Esophagus mucosa (tissue), 1 donor: ENCODE measurements around the gene NKAIN2. TPM values are rescaled to one million over a fixed set of nuclear protein-coding genes. Genes with fewer than 3 reads are reported as not detected.
A peak's percentile ranks its signal among the peaks of the same experiment; 100 is the strongest.

Source experiments
- ATAC-seq: fragments of 200-7000 bp; cut with Tn5 transposase; one replicate; pipeline ENCODE4 v1.9.1; 2020
- total RNA-seq: library from RNA; stranded (reverse); gene quantifications from one replicate; pipeline ENCODE4 v1.2.4, GENCODE V29; 2023
- donor health status: DM: yes; HTN: yes; CAD: no.

Gene NKAIN2
- total RNA-seq, 1 donor from 2014 or later: not detected

GRCh38 chr6:124777863-124778262, 974.2 kb downstream of the NKAIN2 start:
- ATAC-seq: no peak

DNA sequence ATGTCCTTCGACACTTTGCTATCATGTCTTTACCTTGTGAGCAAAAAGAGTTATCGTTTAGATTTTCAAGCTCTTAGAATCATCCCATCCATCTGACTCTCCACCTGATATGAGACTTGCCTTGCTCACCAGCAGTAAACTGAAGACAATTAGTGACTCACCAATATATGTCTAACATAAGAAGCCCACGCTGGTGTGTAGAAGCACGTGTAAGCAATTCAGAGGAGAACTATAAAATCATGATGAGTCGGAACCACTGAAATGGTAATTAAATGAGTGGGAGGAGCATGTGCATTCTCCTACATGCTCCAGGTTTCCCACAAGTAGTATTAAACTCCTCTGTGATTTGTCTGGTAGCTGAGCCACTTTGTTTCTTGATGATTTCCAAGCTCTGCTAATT, 977.0 kb downstream of the NKAIN2 start:
- no peak for ATAC-seq

DNA sequence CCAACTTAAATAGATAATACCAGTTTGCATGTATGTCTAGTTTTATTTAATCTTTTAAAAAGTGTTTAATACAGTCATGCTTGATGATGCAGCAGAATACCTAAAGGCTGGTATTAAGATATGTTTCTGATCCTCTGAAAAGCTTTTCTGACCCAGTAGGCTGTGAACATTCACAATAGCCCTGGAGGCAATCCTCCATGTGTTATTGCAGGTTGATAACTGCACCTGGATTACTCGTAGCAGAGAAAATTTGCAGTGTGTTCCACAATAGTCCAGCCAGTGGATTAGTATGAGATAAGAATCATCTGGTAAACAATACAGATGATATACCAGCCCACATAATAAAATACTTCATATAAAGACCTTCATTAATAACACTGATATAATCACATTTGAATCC, 979.7 kb downstream of the NKAIN2 start:
- ATAC-seq: no peak

DNA sequence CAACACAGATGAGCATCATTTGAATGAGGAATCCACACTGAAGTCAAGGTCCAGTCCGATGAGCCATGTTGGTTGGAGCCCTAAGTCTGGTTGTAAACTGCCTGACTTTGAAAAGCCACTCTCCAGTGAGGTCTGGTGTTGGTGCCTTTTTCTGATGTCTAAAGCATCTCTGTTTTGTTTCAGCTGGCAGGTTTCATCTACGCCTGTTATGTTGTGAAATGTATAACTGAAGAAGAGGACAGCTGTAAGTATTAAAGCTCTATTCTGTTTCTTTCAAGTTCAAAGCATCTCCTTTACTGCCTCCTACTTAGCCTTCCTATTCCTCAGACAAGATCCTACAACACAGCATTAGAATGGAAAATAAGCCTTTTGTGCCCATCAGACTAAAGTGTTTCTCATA, 987.5 kb downstream of the NKAIN2 start:
- ATAC-seq: no peak

DNA sequence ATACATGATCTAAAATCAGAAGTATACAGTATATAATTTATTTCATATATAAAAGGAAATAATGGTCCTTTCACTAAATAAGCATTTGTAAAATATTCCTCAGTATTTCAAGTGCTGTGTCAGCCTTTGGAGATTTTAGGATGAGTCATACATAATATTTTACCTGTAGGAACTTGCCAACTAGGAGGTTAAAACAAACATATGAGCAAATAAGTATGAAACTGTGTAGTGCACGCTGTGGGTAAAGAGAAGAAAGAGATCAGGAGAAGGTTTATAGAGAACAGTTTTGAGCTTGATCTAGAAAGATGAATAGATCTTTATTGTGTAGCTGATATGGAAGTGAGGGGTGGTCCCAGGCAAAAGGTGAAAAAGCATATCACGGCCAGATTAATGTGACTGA, 988.7 kb downstream of the NKAIN2 start:
- ATAC-seq: peak; percentile 74

- ATAC-seq: no peak
Observed at GRCh38 chr6:124793398-124793797, 989.7 kb downstream of the NKAIN2 start.

DNA sequence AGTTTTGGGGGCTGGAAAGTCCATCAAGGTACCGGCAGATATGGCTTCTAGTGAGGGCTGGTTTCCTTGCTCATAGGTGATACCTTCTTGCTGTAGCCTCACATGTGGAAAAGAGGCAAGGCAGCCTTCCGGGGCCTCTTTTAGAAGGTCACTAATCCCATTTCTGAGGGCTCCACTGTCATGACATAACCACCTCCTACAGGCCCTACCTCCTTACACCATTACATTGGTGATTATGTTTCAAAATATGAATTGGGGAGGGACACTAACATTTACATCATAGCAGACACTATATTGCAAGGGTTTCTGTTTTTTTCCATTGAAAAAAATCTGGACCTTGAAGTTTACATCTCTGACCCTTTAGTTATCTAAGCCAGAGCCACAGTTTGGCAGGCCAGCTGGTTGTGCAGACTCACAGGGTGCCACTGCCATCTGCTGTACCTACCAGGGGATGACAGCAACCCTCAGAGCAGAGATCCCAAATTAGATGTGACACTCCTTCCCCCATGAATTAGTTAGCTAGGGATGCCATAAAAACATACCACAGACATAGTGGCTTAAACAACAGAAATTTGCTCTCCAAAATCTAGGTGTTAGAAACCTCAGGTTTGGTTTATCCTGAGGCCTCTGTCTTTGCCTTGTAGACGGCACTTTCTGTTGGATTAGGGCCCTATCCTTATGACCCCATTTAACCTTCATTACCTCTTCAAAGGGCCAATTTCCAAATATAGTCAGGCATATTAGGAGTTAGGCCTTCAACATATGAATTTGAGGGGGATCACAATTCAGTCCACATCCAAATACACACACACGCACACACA, 992.2 kb downstream of the NKAIN2 start:
- ATAC-seq: peak; percentile 57

DNA sequence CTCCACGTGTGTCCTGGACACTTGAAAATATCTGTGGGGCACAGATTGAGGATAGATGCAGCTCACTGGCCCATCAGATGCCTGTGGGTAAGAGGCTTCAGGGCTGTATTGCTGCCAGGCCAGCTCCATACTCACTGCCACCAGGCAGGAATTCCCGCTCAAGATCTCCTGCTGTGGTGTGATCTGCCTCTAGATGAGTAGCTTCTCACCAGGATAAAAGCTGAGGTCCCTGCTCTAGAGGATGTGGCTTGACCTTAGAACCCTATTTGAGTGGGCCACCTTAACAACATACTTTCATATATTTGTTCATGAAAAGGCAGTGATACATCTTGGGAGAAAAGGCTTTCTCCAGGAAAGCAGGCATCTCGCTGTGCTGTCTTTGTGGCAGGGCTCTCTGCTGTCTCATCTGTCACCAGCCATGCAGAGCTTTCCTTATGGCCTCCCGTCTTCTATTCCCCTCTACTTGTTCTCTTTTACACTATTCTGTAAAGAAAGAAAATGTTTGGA, 992.9 kb downstream of the NKAIN2 start:
- no peak for ATAC-seq

DNA sequence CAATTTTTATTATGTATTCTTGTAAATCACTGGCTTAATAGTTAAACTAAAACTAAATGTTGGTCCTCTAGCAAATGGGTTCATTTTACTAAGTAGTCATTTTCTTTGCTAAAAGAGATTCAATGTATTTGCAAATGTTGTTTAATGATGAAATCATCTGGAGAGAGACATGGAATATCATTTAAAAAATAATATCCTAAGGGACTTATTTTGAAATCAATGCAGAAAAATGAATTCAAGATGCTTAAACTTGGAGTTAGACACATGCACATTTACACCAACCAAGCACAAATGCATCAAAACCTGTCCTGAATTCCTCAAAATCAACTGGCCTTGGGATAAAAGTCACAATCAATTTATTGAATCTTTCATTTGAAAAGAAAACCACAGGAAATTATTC, 993.6 kb downstream of the NKAIN2 start:
- ATAC-seq: no peak

GRCh38 chr6:124798942-124799496, 995.4 kb downstream of the NKAIN2 start:
- no peak for ATAC-seq

DNA sequence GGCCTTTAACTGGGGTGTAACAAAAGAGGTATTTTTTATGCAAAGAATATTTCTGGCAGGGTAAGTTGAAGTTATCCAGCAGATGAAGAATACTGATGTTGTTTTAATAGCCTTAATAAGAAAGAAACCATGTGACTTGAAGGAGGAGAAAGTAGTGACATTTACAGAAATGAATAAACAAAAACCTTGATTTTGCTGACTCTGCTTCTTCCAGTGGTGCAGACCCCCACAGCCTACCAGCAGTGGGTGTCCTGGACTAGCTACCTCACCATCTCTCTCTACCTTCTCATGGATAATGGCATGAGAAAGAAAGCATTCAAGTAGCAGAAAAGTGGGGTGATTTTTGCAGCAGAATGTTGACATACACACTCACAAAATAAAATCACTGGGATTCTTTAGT, 996.0 kb downstream of the NKAIN2 start:
- ATAC-seq: no peak

DNA sequence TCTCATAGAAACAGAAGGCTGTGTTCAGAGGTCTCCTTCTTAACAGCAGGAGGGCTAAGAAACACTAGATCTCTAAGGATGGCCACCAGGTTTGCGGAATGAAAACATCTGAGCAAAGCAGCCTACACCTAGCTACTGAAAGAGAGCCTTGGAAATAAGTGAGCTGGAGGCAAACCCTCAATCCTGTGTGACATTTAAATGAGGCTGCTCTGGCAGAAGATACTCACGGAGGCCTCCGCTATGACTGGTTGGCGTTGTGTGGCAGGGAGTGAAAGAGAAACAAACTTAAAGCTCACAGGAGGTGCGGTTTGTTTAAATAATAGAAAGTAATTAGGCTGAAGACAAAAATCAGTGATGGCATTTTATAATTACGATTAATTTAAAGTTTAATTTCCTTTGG, 996.6 kb downstream of the NKAIN2 start:
- ATAC-seq: no peak

- ATAC-seq: no peak
Observed at GRCh38 chr6:124812067-124812466, 1008.4 kb downstream of the NKAIN2 start.

DNA sequence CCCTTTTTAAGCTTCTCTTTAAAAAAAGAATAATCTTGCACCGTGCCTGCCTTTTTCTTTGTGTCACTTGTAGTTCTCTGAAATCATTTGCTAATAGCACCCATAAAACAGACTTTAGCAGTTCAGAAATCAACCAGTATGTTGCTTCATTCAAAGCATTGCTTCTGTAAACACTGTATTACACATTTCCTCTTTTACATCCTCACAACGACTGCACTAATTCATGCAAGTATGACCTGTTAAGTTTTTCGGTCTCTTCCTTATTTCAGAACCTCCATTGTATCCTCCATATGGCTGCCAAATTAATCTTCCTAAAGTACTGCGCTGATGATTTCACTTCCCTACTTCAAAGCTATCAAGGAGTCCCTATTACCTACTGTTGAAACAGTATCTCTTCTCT, 1015.7 kb downstream of the NKAIN2 start:
- no peak for ATAC-seq

DNA sequence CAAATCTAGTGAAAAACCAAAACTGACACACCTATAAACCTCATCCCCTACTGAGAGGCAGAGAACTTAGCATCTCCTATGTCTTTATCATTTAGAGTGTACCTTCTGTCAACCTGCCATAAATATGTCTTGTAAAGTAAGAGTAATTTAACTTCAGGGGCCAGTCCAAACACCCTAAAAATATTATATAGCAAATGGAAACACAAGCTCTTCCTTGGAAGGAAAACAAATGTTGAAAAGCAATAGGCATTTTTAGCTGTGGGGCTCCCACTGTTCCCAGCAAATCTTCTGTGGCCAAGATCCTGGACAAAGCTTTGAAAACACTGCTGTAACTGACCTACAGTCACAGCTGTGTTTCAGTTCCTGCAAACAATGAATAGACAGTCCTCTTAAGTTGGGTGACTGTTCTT, 1018.5 kb downstream of the NKAIN2 start:
- no peak for ATAC-seq

DNA sequence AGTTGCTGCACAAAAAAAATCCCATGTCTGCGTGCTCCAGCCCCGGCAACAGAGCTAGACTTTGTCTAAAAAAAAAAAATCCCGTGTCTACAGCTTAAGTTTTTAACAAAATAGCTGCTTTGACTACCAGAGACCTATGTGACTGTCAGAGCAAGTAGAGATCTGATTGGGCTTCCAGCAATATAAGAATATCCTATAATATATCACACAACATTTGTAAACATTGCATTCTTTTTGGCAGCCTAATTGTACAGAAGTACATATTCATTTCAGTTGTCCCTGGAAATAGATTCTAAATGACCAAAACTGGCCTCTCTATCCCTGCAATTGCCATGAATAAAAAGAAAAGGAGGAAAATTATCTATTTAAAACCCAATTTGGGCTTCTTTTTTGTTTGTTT, 1019.1 kb downstream of the NKAIN2 start:
- no peak for ATAC-seq

DNA sequence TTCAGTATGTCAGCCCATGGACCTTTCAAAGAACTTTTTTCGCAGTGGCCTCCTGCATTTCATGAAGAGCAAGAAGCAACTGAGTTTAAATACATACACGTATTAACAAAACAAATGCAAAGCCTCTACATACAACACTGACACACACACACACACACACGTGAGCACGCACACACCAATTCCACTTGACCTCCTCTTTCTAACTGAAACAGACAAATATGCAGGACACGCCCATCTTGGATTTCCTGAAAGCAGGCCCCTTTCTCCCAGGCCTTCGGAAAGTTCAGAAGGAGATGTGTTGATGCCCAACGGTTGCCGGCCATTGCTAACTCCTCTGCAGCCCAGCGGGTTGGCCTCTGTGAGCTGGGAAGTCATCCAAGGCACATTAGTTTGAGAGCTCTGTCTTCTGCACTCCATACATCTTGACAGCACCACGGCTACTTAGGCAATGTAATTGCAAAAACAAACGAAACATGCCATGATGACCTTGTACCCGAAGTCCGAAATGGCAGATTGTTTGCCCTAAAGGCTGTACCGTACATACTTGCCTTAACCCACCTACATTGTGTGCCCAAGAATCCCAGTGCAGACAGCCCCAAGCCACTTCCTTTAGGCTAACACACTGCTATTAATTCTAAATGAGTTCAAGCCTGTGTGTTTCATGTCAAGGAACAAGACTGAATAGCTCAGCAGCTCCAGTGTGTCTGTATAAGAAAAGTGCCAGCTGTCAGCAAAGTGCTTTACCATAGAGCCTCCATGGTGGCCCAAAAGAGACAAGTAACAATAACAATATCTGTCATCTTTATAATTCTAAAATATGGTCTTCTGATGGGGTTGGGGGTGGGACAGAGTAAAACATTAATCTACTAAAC, 1019.8 kb downstream of the NKAIN2 start:
- ATAC-seq: no peak

GRCh38 chr6:124825564-124825963, 1021.9 kb downstream of the NKAIN2 start:
- no peak for ATAC-seq

DNA sequence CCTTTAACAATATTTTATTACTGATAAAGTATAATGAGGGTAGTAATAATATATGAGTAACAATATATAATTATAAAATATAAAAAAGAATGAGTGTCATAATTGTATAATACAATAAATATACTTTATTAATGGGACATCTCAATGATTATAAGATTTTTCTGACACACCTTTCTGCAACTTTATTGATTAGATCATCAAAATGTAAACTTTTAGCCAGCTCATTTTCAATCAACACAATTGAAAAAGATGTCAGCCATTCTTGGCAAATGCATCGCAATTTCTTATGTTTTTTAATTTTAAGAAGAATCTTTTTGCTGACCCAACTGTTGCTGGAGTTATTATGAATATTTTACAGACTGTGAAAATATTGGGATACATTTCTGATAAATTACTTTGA, 1026.2 kb downstream of the NKAIN2 start:
- ATAC-seq: no peak

GRCh38 chr6:124830506-124830905, 1026.8 kb downstream of the NKAIN2 start:
- no peak for ATAC-seq

- no peak for ATAC-seq
Observed at GRCh38 chr6:124854338-124854922, 1050.8 kb downstream of the NKAIN2 start.

- no peak for ATAC-seq
Observed at GRCh38 chr6:124857746-124858145, 1054.1 kb downstream of the NKAIN2 start.

GRCh38 chr6:124858564-124858963, 1054.9 kb downstream of the NKAIN2 start:
- peak; percentile 20 for ATAC-seq
